SK-N-SH (cell line): ENCODE data around the gene WDR88. TPM values are rescaled to one million over a fixed set of nuclear protein-coding genes. Genes with fewer than 3 reads are reported as not detected.

ENCODE experiments used
- CTCF ChIA-PET: fragments of 300-600, 350-600 bp; formaldehyde crosslinking; extraction: SDS; loops from one replicate; lab custom pipeline; 2021; lab: Yijun Ruan, JAX
- POLR2A ChIA-PET: fragments of 350-600 bp; sonication (Branson Sonifier 250); formaldehyde crosslinking; extraction: SDS; loops from one replicate; lab custom pipeline; 2020; ENCODE audit warnings: antibody characterized with exemption, inconsistent platforms; lab: Yijun Ruan, JAX
- DNase-seq: peaks from one replicate; pipeline ENCODE4 v3.0.0; 2012
- H2AFZ ChIP-seq: fragments of 200-600 bp; sonication (generic); 2 replicates; pipeline ENCODE4 v1.8.1; 2016; ENCODE audit warnings: antibody characterized with exemption, mild to moderate bottlenecking, low read depth
- H3F3A ChIP-seq: fragments of 200-600 bp; sonication (generic); replicated peaks from 2 replicates; pipeline ENCODE3; 2016; ENCODE audit warnings: antibody characterized with exemption, mild to moderate bottlenecking; ENCODE audit not compliant: insufficient read depth
- H3K27ac ChIP-seq, 2 experiments: fragments of 200-500 bp in 1 of 2; fragments of 200-600 bp in 1 of 2; sonication (Bioruptor generic) in 1 of 2; sonication (generic), shearing (Covaris generic) in 1 of 2; 2 replicates each; pipeline versions ENCODE4 v1.5.1 to v1.6.1; 2014 to 2016; ENCODE audit warnings: low read depth in 2 of 2, inconsistent platforms in 1 of 2, low read length in 1 of 2, mild to moderate bottlenecking in 1 of 2, mixed read lengths in 1 of 2
- H3K27me3 ChIP-seq: fragments of 200-600 bp; sonication (generic), shearing (Covaris generic); 2 replicates; pipeline ENCODE4 v1.6.1; 2016; ENCODE audit warnings: mixed run types; ENCODE audit not compliant: insufficient read depth
- H3K36me3 ChIP-seq, 2 experiments: fragments of 200-500 bp in 1 of 2; fragments of 200-600 bp in 1 of 2; sonication (Bioruptor generic) in 1 of 2; sonication (generic) in 1 of 2; replicated peaks in 1 of 2; 2 replicates each; pipeline versions ENCODE3 to v1.5.1; 2014 to 2016; ENCODE audit warnings: low read length in 1 of 2, mild to moderate bottlenecking in 1 of 2; ENCODE audit not compliant: insufficient read depth in 2 of 2, control insufficient read depth in 1 of 2
- H3K4me1 ChIP-seq, 2 experiments: fragments of 200-500 bp in 1 of 2; fragments of 200-600 bp in 1 of 2; sonication (Bioruptor generic) in 1 of 2; sonication (generic), shearing (Covaris generic) in 1 of 2; 2 replicates each; pipeline versions ENCODE4 v1.5.1 to v1.6.1; 2014 to 2016; ENCODE audit warnings: low read depth in 1 of 2, low read length in 1 of 2, mixed run types in 1 of 2; ENCODE audit not compliant: insufficient read depth in 2 of 2, control insufficient read depth in 1 of 2
- H3K4me2 ChIP-seq: fragments of 200-600 bp; sonication (generic), shearing (Covaris generic); 2 replicates; pipeline ENCODE4 v1.6.1; 2017; ENCODE audit warnings: mixed run types
- H3K4me3 ChIP-seq, 2 experiments: fragments of 200-500 bp in 1 of 2; fragments of 200-600 bp in 1 of 2; sonication (Bioruptor generic) in 1 of 2; sonication (generic), shearing (Covaris generic) in 1 of 2; 2 replicates each; pipeline versions ENCODE4 v1.5.1 to v1.8.1; 2014 to 2016; ENCODE audit warnings: low read depth in 2 of 2, inconsistent platforms in 1 of 2, low read length in 1 of 2, mild to moderate bottlenecking in 1 of 2, mixed read lengths in 1 of 2, moderate library complexity in 1 of 2
- H3K79me2 ChIP-seq: fragments of 200-600 bp; sonication (generic); 2 replicates; pipeline ENCODE4 v1.8.1; 2017; ENCODE audit warnings: mild to moderate bottlenecking; ENCODE audit not compliant: insufficient read depth
- H3K9ac ChIP-seq: fragments of 200-600 bp; sonication (generic); 2 replicates; pipeline ENCODE4 v1.6.1; 2017; ENCODE audit warnings: mixed run types
- H3K9me2 ChIP-seq: fragments of 200-600 bp; sonication (generic); 2 replicates; pipeline ENCODE4 v1.6.1; 2017; ENCODE audit warnings: mixed run types
- H3K9me3 ChIP-seq: fragments of 200-600 bp; sonication (generic); 2 replicates; pipeline ENCODE4 v1.6.1; 2017; ENCODE audit warnings: mixed run types, mild to moderate bottlenecking, moderate library complexity
- H4K20me1 ChIP-seq: fragments of 200-600 bp; sonication (generic); 2 replicates; pipeline ENCODE4 v1.6.1; 2017; ENCODE audit warnings: mild to moderate bottlenecking, mixed run types; ENCODE audit not compliant: insufficient read depth
- ELF1 ChIP-seq: IDR thresholded peaks from 2 replicates; pipeline ENCODE4 v1.4.0; 2012
- EP300 ChIP-seq, 2 experiments: IDR thresholded peaks; 2 replicates each; pipeline versions ENCODE4 v1.4.0 to v1.6.1; 2012; ENCODE audit warnings: borderline replicate concordance in 1 of 2, low read depth in 1 of 2, low read length in 1 of 2
- EZH2phosphoT487 ChIP-seq: fragments of 200-600 bp; sonication (generic); IDR thresholded peaks from 2 replicates; pipeline ENCODE4 v1.6.1; 2017; ENCODE audit warnings: low read depth, mixed run types, mild to moderate bottlenecking, antibody characterized with exemption, moderate library complexity, borderline replicate concordance
- GABPA ChIP-seq: IDR thresholded peaks from 2 replicates; pipeline ENCODE4 v1.4.0; 2012; ENCODE audit warnings: low read depth, mild to moderate bottlenecking
- GATA2 ChIP-seq: sonication (generic); formaldehyde crosslinking; IDR thresholded peaks from 2 replicates; pipeline ENCODE4 v1.5.0; 2020; ENCODE audit warnings: mild to moderate bottlenecking, missing genetic modification reagents
- IRF3 ChIP-seq: fragments of 150-350 bp; IDR thresholded peaks from 2 replicates; pipeline ENCODE4 v1.6.1; 2016; ENCODE audit warnings: mild to moderate bottlenecking, low read depth, low read length
- JUND ChIP-seq: IDR thresholded peaks from 2 replicates; pipeline ENCODE4 v1.4.0; 2012
- NFIC ChIP-seq: IDR thresholded peaks from 2 replicates; pipeline ENCODE4 v1.4.0; 2012; ENCODE audit warnings: borderline replicate concordance
- NRF1 ChIP-seq: IDR thresholded peaks from 2 replicates; pipeline ENCODE4 v1.6.1; 2012; ENCODE audit warnings: low read depth, mild to moderate bottlenecking, low read length
- RAD21 ChIP-seq: IDR thresholded peaks from 2 replicates; pipeline ENCODE4 v1.6.1; 2012; ENCODE audit warnings: mild to moderate bottlenecking, low read length
- RFX5 ChIP-seq: IDR thresholded peaks from 2 replicates; pipeline ENCODE4 v1.6.1; 2012; ENCODE audit warnings: mild to moderate bottlenecking, improper control_type of control experiment, low read length
- SIN3A ChIP-seq: IDR thresholded peaks from 2 replicates; pipeline ENCODE4 v1.6.1; 2012; ENCODE audit warnings: low read depth, mild to moderate bottlenecking, low read length, moderate library complexity, borderline replicate concordance
- SMC3 ChIP-seq: IDR thresholded peaks from 2 replicates; pipeline ENCODE4 v1.6.1; 2012; ENCODE audit warnings: low read depth, low read length, improper control_type of control experiment
- TEAD4 ChIP-seq: IDR thresholded peaks from 2 replicates; pipeline ENCODE4 v1.4.0; 2012; ENCODE audit warnings: mild to moderate bottlenecking, borderline replicate concordance; ENCODE audit not compliant: insufficient read depth
- ZBTB33 ChIP-seq: IDR thresholded peaks from 2 replicates; pipeline ENCODE4 v1.4.0; 2012; ENCODE audit warnings: low read depth, borderline replicate concordance
- WGBS: methylation state at CpG from one replicate; pipeline ENCODE4 v1.1.6; 2017; ENCODE audit warnings: low lambda C conversion rate; 5-methylcytosine and 5-hydroxymethylcytosine counted together
- polyA plus RNA-seq, 3 experiments: library from polyadenylated mRNA; depleted of rRNA; stranded (reverse); fragments of >200 nt; gene quantifications; 2 replicates each; pipeline ENCODE4 v1.2.3, GENCODE V29; 2012

WDR88 gene
- polyA plus RNA-seq, 1 of the 3 experiments (the other 2 are of a cell fraction): not detected

- CTCF ChIA-PET: no interaction called here
- TF ChIP-seq SMC3: no peak
- TF ChIP-seq GATA2 (CRISPR knock-in tag): no peak
- no peak for TF ChIP-seq JUND
- no peak for DNase-seq
- no peaks in the 10 kb centered on the region for H3K79me2 ChIP-seq
- no peak overlapping the region for H3K9ac ChIP-seq
- H3K27ac ChIP-seq: no peak overlapping the region
- no peaks in the 10 kb centered on the region for H3K9me3 ChIP-seq
- peaks cover 8 to 42% of the 10 kb centered on the region in 2 experiments for H3K36me3 ChIP-seq
- H3K4me2 ChIP-seq: no peak overlapping the region
- POLR2A ChIA-PET: no interaction called here
- no peaks in the 10 kb centered on the region for H3K27me3 ChIP-seq
- no peaks in the 10 kb centered on the region for H3F3A ChIP-seq
- peaks cover 0 to 4% of the 10 kb centered on the region in 2 experiments; a peak in 1 of 4 replicates for H3K4me1 ChIP-seq
- H2AFZ ChIP-seq: no peak overlapping the region
- no peak overlapping the region for H3K4me3 ChIP-seq
- H4K20me1 ChIP-seq: no peaks in the 10 kb centered on the region
- H3K9me2 ChIP-seq: no peaks in the 10 kb centered on the region
- 92% methylated on average over 6 of the region's 6 CpGs for WGBS
Measured at GRCh38 chr19:33094436-33095067, 37.4 kb upstream of the WDR88 start.

GRCh38 chr19:33096005-33096404, 35.9 kb upstream of the WDR88 start:
- H3K9me3 ChIP-seq: no peaks in the 10 kb centered on the region
- POLR2A ChIA-PET: no interaction called here
- no peak overlapping the region for H3K4me3 ChIP-seq
- CTCF ChIA-PET: no interaction called here
- no peak overlapping the region for H3K4me2 ChIP-seq
- H3K27me3 ChIP-seq: no peaks in the 10 kb centered on the region
- H3K9me2 ChIP-seq: no peaks in the 10 kb centered on the region
- peaks cover 0 to 4% of the 10 kb centered on the region in 2 experiments; a peak in 1 of 4 replicates for H3K4me1 ChIP-seq
- 77% methylated on average over 4 of the region's 4 CpGs for WGBS
- H3K27ac ChIP-seq: no peak overlapping the region
- no peaks in the 10 kb centered on the region for H4K20me1 ChIP-seq
- H3K79me2 ChIP-seq: no peaks in the 10 kb centered on the region
- peaks cover 16 to 41% of the 10 kb centered on the region in 2 experiments for H3K36me3 ChIP-seq
- no peak overlapping the region for H2AFZ ChIP-seq
- H3K9ac ChIP-seq: no peak overlapping the region
- H3F3A ChIP-seq: no peaks in the 10 kb centered on the region
- TF ChIP-seq GABPA (no peak), SMC3 (no peak), SIN3A (no peak), TEAD4 (no peak), ELF1 (no peak), ZBTB33 (no peak), IRF3 (no peak), NRF1 (no peak), EZH2phosphoT487 (no peak), EP300 (IDR thresholded peaks at IDR 0.05; ENCODE audit: borderline replicate concordance in 1 of 2, low read depth in 1 of 2, low read length in 1 of 2) (no peak), NFIC (no peak), RFX5 (no peak), RAD21 (no peak)
- no peak for DNase-seq
